SKM-1 treated with dmso at 0.1 percent for 144 hours (cell line): ENCODE data around the gene MRAP.

Experiments
- DNase-seq: peaks from one replicate; lab custom pipeline; 2025; ENCODE audit not compliant: unreplicated experiment; lab: John Stamatoyannopoulos, UW

The MRAP gene

DNA sequence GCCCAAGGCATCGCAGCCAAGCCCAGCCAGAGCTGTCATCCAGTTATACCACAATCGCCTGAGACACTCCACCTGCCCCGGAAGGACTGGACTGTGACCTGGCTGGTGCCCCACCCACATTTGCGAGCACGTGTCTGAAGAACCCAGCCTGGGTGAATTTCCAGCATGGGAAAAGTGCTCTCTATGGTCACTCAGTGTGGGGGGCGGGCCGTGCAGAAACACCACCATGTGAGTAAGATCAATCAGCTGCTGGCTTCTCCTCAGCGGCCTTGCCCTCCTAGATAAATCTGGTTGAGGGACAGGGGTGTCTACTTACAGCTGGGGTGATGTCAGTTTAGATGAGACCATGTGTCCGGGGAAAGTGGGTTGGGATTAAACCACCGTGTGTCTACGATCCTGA is 49.3 kb downstream of the MRAP start:
- DNase-seq, result no peak

DNA sequence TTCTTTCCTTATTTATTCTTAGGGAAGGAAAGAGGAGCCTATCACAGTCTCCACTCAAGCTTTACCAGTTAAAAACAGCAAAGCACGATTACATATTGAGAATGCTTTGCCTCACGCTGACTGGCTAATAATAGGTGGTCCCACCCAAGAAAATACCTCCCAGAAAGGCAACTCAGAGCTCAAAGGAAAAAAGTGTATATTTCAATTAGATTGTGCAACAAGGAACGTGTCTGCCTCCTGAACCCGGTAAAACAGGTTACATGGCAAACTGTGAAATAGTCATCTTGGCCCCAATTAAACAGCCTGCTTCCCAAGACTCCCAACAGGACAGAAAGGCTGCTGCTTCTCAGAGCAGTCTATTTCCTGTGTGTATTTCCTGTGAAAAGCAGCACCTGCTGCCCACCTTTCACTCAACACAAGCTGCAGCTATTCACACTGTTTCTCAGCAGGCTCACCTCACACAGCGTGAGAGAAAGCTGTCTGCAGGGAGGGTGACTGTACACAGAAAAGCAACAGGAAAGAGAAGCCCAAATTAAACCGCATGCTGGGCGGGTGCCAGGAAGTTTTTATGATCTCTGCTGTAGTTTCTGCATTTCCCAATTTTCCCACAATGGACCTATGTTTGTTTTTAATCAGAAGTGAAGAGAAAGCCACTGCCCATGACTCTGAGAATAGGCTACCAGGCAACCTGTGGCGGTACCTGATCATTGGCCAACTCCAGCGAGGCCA is 50.1 kb downstream of the MRAP start:
- no peak for DNase-seq

DNA sequence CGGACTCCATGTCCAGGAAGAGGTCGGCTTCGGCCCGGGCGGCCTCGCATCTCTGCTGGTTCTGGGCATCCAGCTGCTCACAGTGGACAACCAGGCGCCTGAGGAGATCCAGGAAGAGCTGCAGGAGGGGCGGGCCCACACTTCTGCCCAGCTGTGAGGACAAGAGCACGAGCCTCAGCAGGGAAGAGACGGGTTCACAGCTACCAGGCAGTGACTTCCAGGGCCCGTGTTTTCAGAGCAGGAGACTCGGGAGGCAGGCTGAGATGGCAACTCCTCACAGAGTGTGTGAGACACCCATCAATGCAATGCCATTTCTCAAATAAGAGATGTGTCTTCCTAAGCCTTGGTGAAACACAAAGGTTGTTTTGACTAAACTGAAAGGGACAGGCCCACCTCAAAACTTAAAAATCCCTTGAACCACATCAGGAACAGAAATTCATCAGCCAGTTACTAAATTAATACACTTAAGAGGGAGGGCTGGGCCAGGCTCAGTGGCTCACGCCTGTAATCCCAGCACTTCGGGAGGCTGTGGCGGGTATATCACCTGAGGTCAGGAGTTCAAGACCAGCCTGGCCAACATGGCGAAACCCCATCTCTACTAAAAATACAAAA is 50.8 kb downstream of the MRAP start:
- no peak for DNase-seq

DNA sequence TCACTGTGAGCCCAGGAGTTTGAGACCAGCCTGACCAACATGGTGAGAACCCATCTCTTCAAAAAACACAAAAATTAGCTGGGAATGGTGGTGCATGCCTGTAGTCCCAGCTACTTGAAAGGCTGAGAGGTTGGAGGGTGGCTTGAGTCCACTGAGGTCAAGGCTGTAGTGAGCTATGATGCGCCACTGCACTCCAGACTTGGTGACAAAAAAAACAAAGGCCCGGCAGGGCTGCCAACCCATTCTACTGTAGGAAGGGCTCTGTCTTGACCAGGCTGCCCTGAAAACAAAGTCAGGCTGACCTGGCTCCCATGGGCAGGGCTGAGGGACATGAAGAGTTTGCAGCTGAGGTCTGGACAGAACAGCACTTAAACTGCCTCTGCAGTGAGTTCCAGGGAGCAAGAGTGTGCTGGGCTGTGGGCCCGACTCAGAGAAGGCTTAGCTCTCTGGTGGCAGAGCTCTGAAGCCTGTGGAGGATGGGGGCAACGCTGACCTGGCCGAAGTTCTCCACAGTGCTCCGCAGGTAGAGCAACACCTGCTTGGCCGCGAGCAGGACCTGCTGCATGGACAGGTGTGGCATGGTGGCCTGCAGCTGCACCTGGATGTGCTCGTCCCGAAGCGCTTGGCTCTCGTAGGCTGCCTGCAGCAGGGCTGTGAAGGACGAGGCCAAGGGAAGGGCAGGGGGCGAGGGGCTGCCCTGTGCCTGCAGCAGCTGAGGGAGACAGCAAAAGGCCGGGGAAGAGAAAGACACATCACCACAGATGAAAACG is 51.7 kb downstream of the MRAP start:
- no peak for DNase-seq

DNA sequence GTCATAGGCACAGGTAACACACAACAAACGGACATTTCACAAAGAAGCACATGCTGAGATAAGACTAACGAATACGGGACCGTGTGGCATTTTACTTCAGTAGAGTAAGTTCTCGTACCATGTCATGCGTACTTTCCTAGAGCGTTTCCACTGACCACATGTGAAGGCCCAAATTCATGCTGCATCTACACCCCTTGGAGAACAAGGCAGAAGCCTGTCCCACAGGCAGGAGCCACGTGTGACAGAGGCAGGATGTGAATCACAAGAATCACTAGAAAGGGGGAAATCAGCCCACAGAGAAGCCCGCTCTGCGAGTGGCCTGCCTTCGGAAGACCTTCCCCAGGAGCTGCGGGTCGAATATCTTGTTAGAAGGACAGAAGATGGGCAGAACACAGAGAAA is 52.3 kb downstream of the MRAP start:
- DNase-seq, result no peak

DNA sequence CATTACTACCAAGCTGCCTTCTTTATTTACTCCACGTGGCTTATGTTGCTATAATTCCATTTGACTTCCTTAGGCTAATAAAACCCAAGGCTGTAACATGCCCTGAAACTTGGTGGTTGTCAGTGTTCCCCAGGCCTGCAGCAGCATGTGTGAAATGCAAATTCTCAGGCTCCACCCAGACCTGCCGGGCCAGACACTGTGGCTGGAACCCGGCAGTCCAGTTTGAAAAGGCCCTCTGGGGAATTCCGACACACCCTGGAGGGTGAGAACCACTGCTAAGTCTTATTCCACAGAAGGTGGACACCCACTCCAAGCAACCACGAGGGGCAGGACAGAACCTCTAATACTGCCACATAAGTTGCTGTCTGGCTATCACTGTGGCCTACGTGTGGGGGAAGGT is 52.8 kb downstream of the MRAP start:
- no peak for DNase-seq

DNA sequence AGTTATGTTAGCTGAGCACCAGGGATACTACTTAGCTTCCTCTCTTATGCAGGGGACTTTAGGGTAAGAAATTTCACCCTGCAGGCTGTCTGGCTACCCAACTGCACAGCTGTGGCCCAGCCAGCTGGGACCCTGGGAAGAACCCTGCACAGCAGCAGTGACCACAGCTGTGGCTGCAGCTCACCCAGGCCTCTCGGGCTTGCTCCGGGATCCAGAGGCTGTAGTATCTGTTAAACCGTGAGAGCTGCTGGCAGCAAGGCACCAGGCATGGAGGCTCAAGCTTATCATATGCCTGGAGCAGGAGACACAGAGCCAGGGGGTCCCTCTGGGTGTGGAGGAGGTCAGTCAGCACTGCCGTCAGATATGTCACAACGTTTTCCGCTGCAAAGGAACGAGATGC is 53.9 kb downstream of the MRAP start:
- DNase-seq, result no peak

DNA sequence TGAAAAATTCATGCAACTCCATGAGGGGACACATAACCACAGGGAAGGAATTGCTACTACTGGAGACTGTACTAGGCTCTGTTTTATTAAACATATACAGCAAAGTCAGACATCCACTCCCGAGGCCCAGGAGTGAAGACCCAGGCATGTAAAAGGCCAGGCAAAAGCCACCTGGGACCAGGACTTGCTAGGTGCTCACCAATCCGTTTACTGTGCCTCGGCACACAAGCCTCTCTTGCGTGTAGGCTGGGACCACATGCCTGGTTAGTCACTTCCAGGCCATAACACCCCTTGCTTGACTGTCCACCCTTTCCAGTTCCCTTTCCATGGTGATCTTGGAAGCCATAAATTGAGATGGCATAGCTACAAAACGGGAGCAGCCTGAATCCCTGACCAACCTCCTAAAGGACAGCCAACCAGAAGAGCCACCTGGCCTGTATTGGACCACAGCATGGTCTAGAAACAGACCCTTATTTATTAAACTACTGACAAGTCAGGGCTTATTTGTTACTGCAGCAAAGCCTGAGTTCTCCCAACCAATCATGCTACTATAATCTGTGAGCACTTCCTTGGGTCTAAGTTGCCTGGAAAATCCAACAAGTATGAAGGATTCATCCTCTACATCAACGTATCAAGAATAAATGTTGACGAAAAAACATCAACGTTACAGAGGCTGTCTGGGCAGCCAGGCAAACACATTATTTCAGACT is 54.5 kb downstream of the MRAP start:
- DNase-seq, result no peak

DNA sequence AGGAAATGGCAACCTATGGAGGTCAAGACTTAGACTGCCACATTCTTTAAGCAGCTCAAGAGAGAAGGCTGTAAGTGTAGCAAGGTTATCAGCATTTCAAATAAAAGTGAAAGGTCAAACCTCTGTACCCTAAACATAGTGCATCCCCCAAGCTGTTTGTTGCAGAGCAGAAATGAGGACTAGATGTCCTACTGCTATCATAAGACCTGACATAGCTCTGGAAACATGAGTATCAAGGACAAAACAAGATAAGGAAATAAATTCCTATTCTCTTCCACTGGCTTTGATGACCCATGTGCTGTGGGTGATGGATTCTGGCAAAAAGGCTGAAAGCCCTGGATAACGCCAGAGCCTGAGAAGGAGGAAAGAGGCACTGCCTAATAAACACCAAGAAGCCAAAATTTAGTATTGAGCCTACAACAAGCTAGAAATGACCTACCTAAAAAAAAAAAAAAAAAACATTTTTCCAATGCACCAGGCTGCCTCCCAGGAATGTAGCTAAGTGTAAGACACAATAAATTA is 58.3 kb downstream of the MRAP start:
- DNase-seq, result no peak

DNA sequence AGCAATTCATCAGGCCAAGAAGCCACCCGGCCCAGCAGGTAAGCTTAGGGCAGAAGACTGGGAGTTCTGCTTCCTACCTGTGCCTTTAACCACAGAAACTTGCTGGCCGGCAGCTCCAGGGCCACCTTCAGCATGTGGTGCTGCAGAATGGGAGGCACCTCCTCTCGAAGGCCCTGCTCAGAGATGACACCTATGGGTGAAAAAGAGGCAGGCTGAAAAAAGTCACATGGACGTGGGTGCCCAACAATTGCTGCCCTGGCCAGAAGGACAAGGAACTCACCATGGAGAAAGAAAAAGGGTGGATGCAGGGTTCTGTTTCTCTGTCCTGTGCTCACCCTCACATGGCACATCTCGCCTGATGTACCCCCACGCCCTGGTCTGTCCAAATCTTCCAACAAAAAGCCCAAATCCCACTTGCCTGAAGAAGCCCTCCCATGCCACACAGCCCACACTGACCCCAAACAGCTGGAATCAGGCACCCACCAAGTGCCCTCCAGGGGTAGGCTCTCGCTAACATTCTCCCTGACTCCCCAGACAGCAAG is 61.1 kb downstream of the MRAP start:
- DNase-seq, result no peak

DNA sequence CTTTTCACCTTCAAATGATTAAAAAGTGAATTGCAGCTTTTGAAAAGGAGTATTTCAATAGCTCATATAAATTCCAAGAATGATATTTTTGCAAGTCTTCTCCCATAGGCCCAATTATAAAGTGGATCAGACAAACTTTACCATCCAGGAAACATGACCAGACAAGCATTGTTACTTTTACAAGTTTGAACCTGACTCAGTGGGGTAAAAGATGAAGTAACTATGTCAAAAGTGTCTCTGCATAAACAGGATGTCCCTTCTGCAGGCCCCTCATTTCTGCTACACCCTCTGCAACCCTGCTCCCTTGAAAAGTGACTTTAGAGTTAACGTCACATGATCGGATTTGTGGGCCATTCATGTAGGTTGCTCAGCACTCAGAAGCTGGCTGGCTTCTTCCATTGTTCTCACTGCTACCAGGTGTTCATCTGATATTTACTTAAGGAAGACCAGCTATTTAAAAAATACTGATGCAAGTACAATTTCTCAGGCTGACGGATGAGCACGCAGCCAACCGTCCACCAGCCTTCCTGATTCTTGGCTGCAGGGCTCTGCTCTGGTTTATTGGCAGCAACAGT is 61.8 kb downstream of the MRAP start:
- no peak for DNase-seq
